Right lobe of liver (tissue), 4 donors: Measurements from ENCODE around the gene RASSF10.

Experiments
- CTCF ChIP-seq, 4 donors: fragments of 200-600 bp in 3 of 4; fragments of 450-650 bp in 1 of 4; IDR thresholded peaks; one replicate each; pipeline versions ENCODE4 v1.5.1 to v1.8.0; 2016 to 2022; ENCODE audit warnings: antibody characterized with exemption in 4 of 4, mild to moderate bottlenecking in 2 of 4
- POLR2A ChIP-seq: fragments of 450-650 bp; IDR thresholded peaks from one replicate; pipeline ENCODE4 v1.6.1; 2017; ENCODE audit warnings: antibody characterized with exemption, mild to moderate bottlenecking
- donor health status: DM: no; HTN: no; CAD: no.
- donor health status: DM: no; HTN: no; CAD: no.
- donor health status: DM: no; HTN: yes; CAD: no.

GRCh38 chr11:13008625-13009475 lies at the start of gene RASSF10:
- TF ChIP-seq CTCF (IDR thresholded peaks at IDR 0.05) (no peak), POLR2A (no peak)
